ENCODE results near the gene GLCCI1.

- TF ChIP-seq CTCF (IDR thresholded peaks at IDR 0.05): no peak
- TF ChIP-seq POLR2A (IDR thresholded peaks at IDR 0.05): no peak
- TF ChIP-seq POLR2AphosphoS5 (IDR thresholded peaks at IDR 0.05): no peak
Observed at GRCh38 chr7:8086239-8086638, 117.6 kb downstream of the GLCCI1 start.
